Adrenal gland (tissue), 12 donors: ENCODE results near the gene TADA2A. TPM values are rescaled to one million over a fixed set of nuclear protein-coding genes. Genes with fewer than 3 reads are reported as not detected.

Experiments used
- DNase-seq, 7 donors: peaks; one replicate each; pipeline ENCODE4 v3.0.0-alpha.2; 2019 to 2020
- H3K27ac ChIP-seq, 5 donors: fragments of 200-600 bp; sonication (generic) in 4 of 5; 1 replicate in 3 of 5; 2 replicates in 2 of 5; pipeline versions ENCODE4 v1.5.1 to v1.8.0; 2016 to 2020; ENCODE audit warnings: mild to moderate bottlenecking in 1 of 5
- H3K27me3 ChIP-seq: fragments of 200-600 bp; 2 replicates; pipeline ENCODE4 v1.8.0; 2021
- H3K36me3 ChIP-seq, 2 donors: fragments of 200-600 bp; replicated peaks in 1 of 2; 1 replicate in 1 of 2; 2 replicates in 1 of 2; pipeline versions ENCODE4 v1.5.1 to v1.8.0; 2018 to 2022
- H3K4me1 ChIP-seq, 2 donors: fragments of 200-600 bp; replicated peaks in 1 of 2; 1 replicate in 1 of 2; 2 replicates in 1 of 2; pipeline versions ENCODE4 v1.5.1 to v1.8.0; 2018 to 2021
- H3K4me3 ChIP-seq, 4 donors: fragments of 200-600 bp; sonication (generic) in 3 of 4; one replicate each; pipeline ENCODE4 v1.5.1; 2016 to 2018
- H3K9me3 ChIP-seq, 3 donors: fragments of 200-600 bp; sonication (generic) in 1 of 3; replicated peaks in 1 of 3; 1 replicate in 2 of 3; 2 replicates in 1 of 3; pipeline versions ENCODE4 v1.5.1 to v1.8.0; 2016 to 2021
- CTCF ChIP-seq, 6 experiments: fragments of 450-650 bp in 4 of 6; fragments of 200-600 bp in 2 of 6; sonication (generic) in 1 of 6; IDR thresholded peaks; 1 replicate in 5 of 6; 2 replicates in 1 of 6; pipeline versions ENCODE4 v1.5.1 to v1.8.0; 2016 to 2021; ENCODE audit warnings: antibody characterized with exemption in 6 of 6, mild to moderate bottlenecking in 2 of 6, moderate library complexity in 1 of 6
- POLR2A ChIP-seq, 2 donors: fragments of 450-650 bp; IDR thresholded peaks; one replicate each; pipeline ENCODE4 v1.6.1; 2017; ENCODE audit warnings: antibody characterized with exemption in 2 of 2, mild to moderate bottlenecking in 2 of 2, moderate library complexity in 1 of 2
- WGBS, 4 donors: extraction: QIAGEN DNeasy Blood & Tissue Kit in 2 of 4; methylation state at CpG; one replicate each; pipeline versions ENCODE4 v1.1.5 to v1.1.7; 2013 to 2017; 5-methylcytosine and 5-hydroxymethylcytosine counted together
- intact Hi-C, 2 donors: fragments of 100-400 bp; cut with DNase I; formaldehyde crosslinking; loops; one replicate each; pipeline versions ENCODE4 v1.14.1 to v1.15.0; 2022 to 2023
- polyA plus RNA-seq, 3 donors: library from polyadenylated mRNA; stranded (reverse); fragments of 200-250 nt in 2 of 3; fragments of 350-450 nt in 1 of 3; fragmentation: Illumina TruSeq in 1 of 3; extraction: RNeasy Lipid Tissue Mini Kit (QIAGEN cat#74804) in 1 of 3; gene quantifications; one replicate each; pipeline ENCODE4 v1.2.3, GENCODE V29; 2013 to 2014
- total RNA-seq, 9 donors: library from RNA; depleted of rRNA in 4 of 9; stranded (reverse); fragments of >200 nt in 4 of 9; fragments of 120-200 nt in 1 of 9; fragmentation: NEBNext Ultra II Directional in 1 of 9; extraction: Animal tissue kit (Norgen Biotek cat#: 25700) in 1 of 9; gene quantifications; one replicate each; pipeline versions ENCODE4 v1.1.0 to v1.2.4, GENCODE V29; 2013 to 2023
- donor health status: healthy with polysubstance abuse.
- donor health status: Bipolar disorder and iron deficiency.
- donor health status: DM: yes; HTN: yes; CAD: no.
- donor health status: DM: no; HTN: no; CAD: no.
- donor health status: DM: no; HTN: no; CAD: no.
- donor health status: DM: yes; HTN: yes; CAD: no.

The TADA2A gene
- total and polyA plus RNA-seq, 12 donors = 7.6 to 21.5 (median 15.7) TPM

GRCh38 chr17:37493249-37494027 lies 86.8 kb downstream of the TADA2A start:
- intact Hi-C loops = no loop called here
- Histone ChIP-seq H3K4me1 (peaks cover 25 to 41% of the 10 kb centered on the region in 2 donors), H3K27ac (peak overlapping the region in 3 of 5 donors; percentile 2 to 85 (median 27)), H3K36me3 (no peaks in the 10 kb centered on the region), H3K4me3 (no peak overlapping the region), H3K9me3 (no peaks in the 10 kb centered on the region), H3K27me3 (no peaks in the 10 kb centered on the region)
- TF ChIP-seq CTCF (IDR thresholded peaks at IDR 0.05) = no peak
- no peak for TF ChIP-seq POLR2A (IDR thresholded peaks at IDR 0.05)
- 74 to 90% (median 88%) methylated on average over 2 of the region's 2 CpGs for WGBS, 4 donors
- no peak for DNase-seq

GRCh38 chr17:37494401-37494831 lies 87.7 kb downstream of the TADA2A start:
- 73 to 79% (median 77%) methylated on average over 3 of the region's 3 CpGs for WGBS, 4 donors
- peaks cover 17 to 34% of the 10 kb centered on the region in 2 donors for H3K4me1 ChIP-seq

GRCh38 chr17:37494971-37495370 lies 88.3 kb downstream of the TADA2A start:
- H3K36me3 ChIP-seq = no peaks in the 10 kb centered on the region
- WGBS, 4 donors = 86 to 89% (median 87%) methylated on average over 8 of the region's 8 CpGs
- peaks cover 17 to 34% of the 10 kb centered on the region in 2 donors for H3K4me1 ChIP-seq
- no peaks in the 10 kb centered on the region for H3K9me3 ChIP-seq
- no peaks in the 10 kb centered on the region for H3K27me3 ChIP-seq
- TF ChIP-seq POLR2A (IDR thresholded peaks at IDR 0.05) (no peak), CTCF (IDR thresholded peaks at IDR 0.05) (no peak)
- no peak overlapping the region for H3K27ac ChIP-seq
- intact Hi-C loops = no loop called here
- DNase-seq = no peak
- H3K4me3 ChIP-seq = no peak overlapping the region

More at GRCh38 chr17:37494401-37494831, 87.7 kb downstream of the TADA2A start:
- no peak for DNase-seq
- H3K4me3 ChIP-seq = no peak overlapping the region
- H3K27ac ChIP-seq = peak overlapping the region in 1 of 5 donors; percentile 2
- H3K27me3 ChIP-seq = no peaks in the 10 kb centered on the region
- TF ChIP-seq POLR2A (IDR thresholded peaks at IDR 0.05) (no peak), CTCF (IDR thresholded peaks at IDR 0.05) (no peak)
- intact Hi-C loops = no loop called here
- no peaks in the 10 kb centered on the region for H3K36me3 ChIP-seq
- no peaks in the 10 kb centered on the region for H3K9me3 ChIP-seq

- no peaks in the 10 kb centered on the region for H3K36me3 ChIP-seq
- H3K4me3 ChIP-seq = no peak overlapping the region
- no peaks in the 10 kb centered on the region for H3K4me1 ChIP-seq
- no peaks in the 10 kb centered on the region for H3K27me3 ChIP-seq
- intact Hi-C loops = no loop called here
- H3K9me3 ChIP-seq = no peaks in the 10 kb centered on the region
- TF ChIP-seq POLR2A (IDR thresholded peaks at IDR 0.05) (no peak), CTCF (IDR thresholded peaks at IDR 0.05) (no peak)
- no peak overlapping the region for H3K27ac ChIP-seq
- no peak for DNase-seq
These were observed 93.7 kb downstream of the TADA2A start for GRCh38 chr17:37500378-37500777.
